Osteoblast (primary cell): ENCODE measurements around the gene SPATA31D1. TPM values are rescaled to one million over a fixed set of nuclear protein-coding genes. Genes with fewer than 3 reads are reported as not detected.

Experiments used
- DNase-seq: peaks from one replicate; pipeline ENCODE4 v3.0.0; 2011; ENCODE audit warnings: low spot score, mixed read lengths; ENCODE audit not compliant: insufficient read length; ENCODE audit errors: missing footprints
- H2AFZ ChIP-seq: 2 replicates; pipeline ENCODE4 v1.6.0; 2011; ENCODE audit warnings: mild to moderate bottlenecking, low read length
- H3K27ac ChIP-seq: 2 replicates; pipeline ENCODE4 v1.5.1; 2011; ENCODE audit warnings: mild to moderate bottlenecking, low read depth, low read length, moderate library complexity
- H3K27me3 ChIP-seq: 2 replicates; pipeline ENCODE4 v1.6.0; 2012; ENCODE audit warnings: mild to moderate bottlenecking, control low read depth, inconsistent platforms, low read length, moderate library complexity; ENCODE audit not compliant: insufficient read depth
- H3K36me3 ChIP-seq: 2 replicates; pipeline ENCODE4 v1.5.1; 2011; ENCODE audit warnings: mild to moderate bottlenecking, low read length, control low read depth, moderate library complexity; ENCODE audit not compliant: insufficient read depth
- H3K4me1 ChIP-seq: 2 replicates; pipeline ENCODE4 v1.5.1; 2011; ENCODE audit warnings: mild to moderate bottlenecking, low read length, control low read depth, moderate library complexity; ENCODE audit not compliant: insufficient read depth
- H3K4me2 ChIP-seq: 2 replicates; pipeline ENCODE4 v1.6.0; 2011; ENCODE audit warnings: mild to moderate bottlenecking, low read length; ENCODE audit not compliant: insufficient read depth
- H3K4me3 ChIP-seq: fragments of 200-600 bp; sonication (generic); 3 replicates; pipeline ENCODE4 v1.5.1; 2012; ENCODE audit warnings: mild to moderate bottlenecking, low read length, inconsistent platforms; ENCODE audit not compliant: insufficient read depth
- H3K79me2 ChIP-seq: 2 replicates; pipeline ENCODE4 v1.6.0; 2012; ENCODE audit warnings: mild to moderate bottlenecking, low read length, control low read depth, inconsistent platforms; ENCODE audit not compliant: insufficient read depth
- H3K9me3 ChIP-seq: 2 replicates; pipeline ENCODE4 v1.5.1; 2011; ENCODE audit warnings: low read depth, low read length, control low read depth
- H4K20me1 ChIP-seq: 2 replicates; pipeline ENCODE4 v1.6.0; 2012; ENCODE audit warnings: mild to moderate bottlenecking, low read length, control low read depth; ENCODE audit not compliant: insufficient read depth
- CTCF ChIP-seq: IDR thresholded peaks from 2 replicates; pipeline ENCODE4 v1.5.1; 2011; ENCODE audit warnings: mild to moderate bottlenecking, low read depth, low read length, moderate library complexity; ENCODE audit errors: extremely low read depth
- total RNA-seq: library from RNA; depleted of rRNA; stranded (reverse); fragments of >200 nt; gene quantifications from 2 replicates; pipeline ENCODE4 v1.2.3, GENCODE V29; 2012

Gene SPATA31D1
- total RNA-seq, 1 donor = not detected

GRCh38 chr9:82012276-82012675 lies 23.7 kb downstream of the SPATA31D1 start:
- no peak overlapping the region for H3K27ac ChIP-seq
- no peak overlapping the region for H3K4me2 ChIP-seq
- H3K4me1 ChIP-seq = no peaks in the 10 kb centered on the region
- no peak for DNase-seq
- no peaks in the 10 kb centered on the region for H3K27me3 ChIP-seq
- no peaks in the 10 kb centered on the region for H3K79me2 ChIP-seq
- no peaks in the 10 kb centered on the region for H3K9me3 ChIP-seq
- no peaks in the 10 kb centered on the region for H4K20me1 ChIP-seq
- no peak overlapping the region for H3K4me3 ChIP-seq
- no peak overlapping the region for H2AFZ ChIP-seq
- no peaks in the 10 kb centered on the region for H3K36me3 ChIP-seq
- no peak for TF ChIP-seq CTCF

GRCh38 chr9:82020331-82020730 lies 31.8 kb downstream of the SPATA31D1 start:
- Histone ChIP-seq H3K9me3 (no peaks in the 10 kb centered on the region), H3K36me3 (no peaks in the 10 kb centered on the region), H2AFZ (no peak overlapping the region), H3K4me3 (no peak overlapping the region), H3K4me2 (no peak overlapping the region), H3K27me3 (no peaks in the 10 kb centered on the region), H3K79me2 (no peaks in the 10 kb centered on the region), H3K27ac (no peak overlapping the region), H3K4me1 (peaks cover 14% of the 10 kb centered on the region), H4K20me1 (no peaks in the 10 kb centered on the region)
- TF ChIP-seq CTCF = no peak
- DNase-seq = no peak

GRCh38 chr9:82021198-82021597 lies 32.6 kb downstream of the SPATA31D1 start:
- peak overlapping the region; percentile 68 for H3K27ac ChIP-seq
- H3K79me2 ChIP-seq = no peaks in the 10 kb centered on the region
- H4K20me1 ChIP-seq = no peaks in the 10 kb centered on the region
- peak; percentile 62 for DNase-seq
- H3K4me2 ChIP-seq = no peak overlapping the region
- no peaks in the 10 kb centered on the region for H3K27me3 ChIP-seq
- peak overlapping the region; percentile 32 for H2AFZ ChIP-seq
- H3K4me1 ChIP-seq = peaks cover 14% of the 10 kb centered on the region
- TF ChIP-seq CTCF = no peak
- H3K9me3 ChIP-seq = no peaks in the 10 kb centered on the region
- no peaks in the 10 kb centered on the region for H3K36me3 ChIP-seq
- no peak overlapping the region for H3K4me3 ChIP-seq

- H2AFZ ChIP-seq = no peak overlapping the region
- no peak overlapping the region for H3K4me2 ChIP-seq
- H3K4me1 ChIP-seq = peaks cover 14% of the 10 kb centered on the region
- H3K9me3 ChIP-seq = no peaks in the 10 kb centered on the region
- TF ChIP-seq CTCF = no peak
- no peaks in the 10 kb centered on the region for H3K79me2 ChIP-seq
- no peaks in the 10 kb centered on the region for H4K20me1 ChIP-seq
- H3K36me3 ChIP-seq = no peaks in the 10 kb centered on the region
- peak overlapping the region; percentile 68 for H3K27ac ChIP-seq
- no peaks in the 10 kb centered on the region for H3K27me3 ChIP-seq
- no peak for DNase-seq
- H3K4me3 ChIP-seq = no peak overlapping the region
Observed at GRCh38 chr9:82022121-82022520, 33.5 kb downstream of the SPATA31D1 start.
